ENCODE measurements around the gene ASTN2. TPM values are rescaled to one million over a fixed set of nuclear protein-coding genes. Genes with fewer than 3 reads are reported as not detected.

Gene ASTN2
- total RNA-seq, 1 donor from 2014 or later, result 5.4 TPM

GRCh38 chr9:117250610-117251215 lies 164.1 kb downstream of the ASTN2 start:
- intact Hi-C loops (cut with micrococcal nuclease), result no loop called here

GRCh38 chr9:117249799-117250198 lies 165.1 kb downstream of the ASTN2 start:
- intact Hi-C loops (cut with micrococcal nuclease), result no loop called here

GRCh38 chr9:117247266-117247665 lies 167.6 kb downstream of the ASTN2 start:
- intact Hi-C loops (cut with micrococcal nuclease), result no loop called here

GRCh38 chr9:117245175-117245829 lies 169.6 kb downstream of the ASTN2 start:
- intact Hi-C loops (cut with micrococcal nuclease), result no loop called here

- intact Hi-C loops (cut with micrococcal nuclease), result no loop called here
Observed at GRCh38 chr9:117242082-117242481, 172.8 kb downstream of the ASTN2 start.

GRCh38 chr9:117239428-117239827 lies 175.4 kb downstream of the ASTN2 start:
- intact Hi-C loops (cut with micrococcal nuclease), result no loop called here

- intact Hi-C loops (cut with micrococcal nuclease), result no loop called here
Observed at GRCh38 chr9:117234103-117234502, 180.8 kb downstream of the ASTN2 start.

GRCh38 chr9:117233016-117233415 lies 181.8 kb downstream of the ASTN2 start:
- intact Hi-C loops (cut with micrococcal nuclease), result no loop called here

- intact Hi-C loops (cut with micrococcal nuclease), result no loop called here
Observed at GRCh38 chr9:117232281-117232680, 182.6 kb downstream of the ASTN2 start.

GRCh38 chr9:117231012-117231411 lies 183.8 kb downstream of the ASTN2 start:
- intact Hi-C loops (cut with micrococcal nuclease), result no loop called here

GRCh38 chr9:117224695-117225094 lies 190.2 kb downstream of the ASTN2 start:
- intact Hi-C loops (cut with micrococcal nuclease), result no loop called here

- intact Hi-C loops (cut with micrococcal nuclease), result no loop called here
Observed at GRCh38 chr9:117218951-117219350, 195.9 kb downstream of the ASTN2 start.

GRCh38 chr9:117214416-117214815 lies 200.4 kb downstream of the ASTN2 start:
- intact Hi-C loops (cut with micrococcal nuclease), result no loop called here

- intact Hi-C loops (cut with micrococcal nuclease), result no loop called here
Observed at GRCh38 chr9:117211280-117211679, 203.6 kb downstream of the ASTN2 start.

GRCh38 chr9:117205806-117206205 lies 209.1 kb downstream of the ASTN2 start:
- intact Hi-C loops (cut with micrococcal nuclease), result no loop called here

- intact Hi-C loops (cut with micrococcal nuclease), result no loop called here
Observed at GRCh38 chr9:117204971-117205370, 209.9 kb downstream of the ASTN2 start.

GRCh38 chr9:117191504-117192261 lies 223.2 kb downstream of the ASTN2 start:
- intact Hi-C loops (cut with micrococcal nuclease), result no loop called here

GRCh38 chr9:117189121-117189520 lies 225.7 kb downstream of the ASTN2 start:
- intact Hi-C loops (cut with micrococcal nuclease), result no loop called here

GRCh38 chr9:117188394-117188793 lies 226.5 kb downstream of the ASTN2 start:
- intact Hi-C loops (cut with micrococcal nuclease), result no loop called here

GRCh38 chr9:117187498-117187897 lies 227.4 kb downstream of the ASTN2 start:
- intact Hi-C loops (cut with micrococcal nuclease), result no loop called here

GRCh38 chr9:117184173-117184572 lies 230.7 kb downstream of the ASTN2 start:
- intact Hi-C loops (cut with micrococcal nuclease), result no loop called here

GRCh38 chr9:117182046-117182445 lies 232.8 kb downstream of the ASTN2 start:
- intact Hi-C loops (cut with micrococcal nuclease), result no loop called here
